PC-3 (cell line): ENCODE data around the gene C1QTNF12. TPM values are rescaled to one million over a fixed set of nuclear protein-coding genes. Genes with fewer than 3 reads are reported as not detected.

Experiments
- ATAC-seq: fragments of 200-7000 bp; cut with Tn5 transposase; 2 replicates; pipeline ENCODE4 v1.9.1; 2020; ENCODE audit warnings: mild to moderate bottlenecking, moderate library complexity
- BruUV-seq: library from RNA; stranded (reverse); fragments of 400-500 nt; replicated peaks from 2 replicates; lab custom pipeline; 2021; lab: Mats Ljungman, UMichigan
- CTCF ChIA-PET: fragments of 300-600 bp; sonication (Branson Sonifier 250); formaldehyde crosslinking; loops from one replicate; lab custom pipeline; 2022; ENCODE audit warnings: antibody characterized with exemption; lab: Charles Lee
- POLR2A ChIA-PET: fragments of 300-600 bp; sonication (Branson Sonifier 250); formaldehyde crosslinking; loops from one replicate; lab custom pipeline; 2022; ENCODE audit warnings: antibody characterized with exemption; ENCODE audit not compliant: unreplicated experiment; lab: Charles Lee
- DNase-seq: peaks from one replicate; pipeline ENCODE4 v3.0.0-alpha.2; 2015
- H2AFZ ChIP-seq: fragments of 300-600 bp; sonication (generic); 2 replicates; pipeline ENCODE4 v1.6.0; 2016; ENCODE audit warnings: antibody characterized with exemption, low read length
- H3F3A ChIP-seq: fragments of 300-600 bp; sonication (generic); one replicate; pipeline ENCODE4 v1.6.0; 2017; ENCODE audit warnings: antibody characterized with exemption, low read length, control low read depth, mild to moderate bottlenecking; ENCODE audit not compliant: unreplicated experiment
- H3K27ac ChIP-seq: fragments of 300-600 bp; sonication (generic); 2 replicates; pipeline ENCODE4 v1.5.1; 2016; ENCODE audit warnings: mild to moderate bottlenecking, low read length
- H3K27me3 ChIP-seq: fragments of 300-600 bp; sonication (generic); 2 replicates; pipeline ENCODE4 v1.6.1; 2016; ENCODE audit warnings: low read length, mixed read lengths
- H3K36me3 ChIP-seq: fragments of 300-600 bp; sonication (generic); 2 replicates; pipeline ENCODE4 v1.6.1; 2016; ENCODE audit warnings: low read depth, mixed run types, low read length, mixed read lengths
- H3K4me1 ChIP-seq: fragments of 300-600 bp; sonication (generic); 2 replicates; pipeline ENCODE4 v1.5.1; 2016; ENCODE audit warnings: low read length; ENCODE audit not compliant: insufficient read depth
- H3K4me2 ChIP-seq: fragments of 300-600 bp; sonication (generic); 2 replicates; pipeline ENCODE4 v1.6.0; 2016; ENCODE audit warnings: low read length
- H3K4me3 ChIP-seq: fragments of 300-600 bp; sonication (generic); 2 replicates; pipeline ENCODE4 v1.5.1; 2016; ENCODE audit warnings: mild to moderate bottlenecking, low read length, mixed read lengths
- H3K79me2 ChIP-seq: fragments of 300-600 bp; sonication (generic); 2 replicates; pipeline ENCODE4 v1.6.1; 2017; ENCODE audit warnings: low read length, mixed read lengths
- H3K9ac ChIP-seq: fragments of 300-600 bp; sonication (generic); 2 replicates; pipeline ENCODE4 v1.6.0; 2016; ENCODE audit warnings: mild to moderate bottlenecking, low read length
- H3K9me2 ChIP-seq: fragments of 300-600 bp; sonication (generic); replicated peaks from 2 replicates; pipeline ENCODE4 v1.6.1; 2016; ENCODE audit warnings: mixed run types, low read length, mixed read lengths
- H3K9me3 ChIP-seq: fragments of 300-600 bp; sonication (generic); 2 replicates; pipeline ENCODE4 v1.6.1; 2016; ENCODE audit warnings: low read length, mixed read lengths
- H4K20me1 ChIP-seq: fragments of 300-600 bp; sonication (generic); 2 replicates; pipeline ENCODE4 v1.6.1; 2016; ENCODE audit warnings: low read length, mixed read lengths
- CTCF ChIP-seq: fragments of 300-600 bp; sonication (generic); conservative IDR thresholded peaks from 2 replicates; pipeline ENCODE4 v1.5.1; 2017; ENCODE audit warnings: antibody characterized with exemption, low read depth, mild to moderate bottlenecking, low read length
- EZH2 ChIP-seq: fragments of 300-600 bp; sonication (generic); IDR thresholded peaks from one replicate; pipeline ENCODE4 v1.6.1; 2017; ENCODE audit warnings: antibody characterized with exemption, mild to moderate bottlenecking, low read length; ENCODE audit not compliant: unreplicated experiment
- EZH2phosphoT487 ChIP-seq: fragments of 300-600 bp; sonication (generic); IDR thresholded peaks from 2 replicates; pipeline ENCODE4 v1.6.1; 2018; ENCODE audit warnings: mild to moderate bottlenecking, antibody characterized with exemption, low read length, borderline replicate concordance
- intact Hi-C: fragments of 100-400 bp; cut with micrococcal nuclease; formaldehyde crosslinking; loops from 2 replicates; pipeline ENCODE4 v1.9.0; 2023
- total RNA-seq: library from RNA; depleted of rRNA; stranded (reverse); fragments of >200 nt; gene quantifications from 2 replicates; pipeline ENCODE4 v1.2.3, GENCODE V29; 2014

Gene C1QTNF12
- total RNA-seq, 1 experiment from 2014 or later: 3.9 TPM

GRCh38 chr1:1281533-1282321 is 35.2 kb upstream of the C1QTNF12 start:
- CTCF ChIA-PET: interaction anchor here (0.6 to 2.3 kb wide), 2 partner anchors 10 to 40 kb away, joined by 3 to 23 read pairs; no protein-coding TSS in a partner anchor
- peaks cover 24% of the 10 kb centered on the region for H3K4me1 ChIP-seq
- ATAC-seq (peak; percentile 81), DNase-seq (peak; percentile 97)
- no peaks in the 10 kb centered on the region for H3K36me3 ChIP-seq
- peak overlapping the region; percentile 55 for H3K4me2 ChIP-seq
- no peak for TF ChIP-seq EZH2phosphoT487
- no peak for TF ChIP-seq EZH2
- TF ChIP-seq CTCF: no peak
- H3K27me3 ChIP-seq: no peaks in the 10 kb centered on the region
- no peaks in the 10 kb centered on the region for H4K20me1 ChIP-seq
- intact Hi-C loops: no loop called here
- peak overlapping the region; percentile 63 for H3K9ac ChIP-seq
- H3K27ac ChIP-seq: peak overlapping the region; percentile 82
- POLR2A ChIA-PET: interaction anchor here (0.6 to 0.7 kb wide), 2 partner anchors 124 to 268 kb away, joined by 3 read pairs; no protein-coding TSS in a partner anchor
- no peaks in the 10 kb centered on the region for H3K9me3 ChIP-seq
- no peaks in the 10 kb centered on the region for H3F3A ChIP-seq
- H3K4me3 ChIP-seq: peak overlapping the region; percentile 4; the same call in 1 of the 2 replicates
- H3K79me2 ChIP-seq: no peaks in the 10 kb centered on the region
- BruUV-seq: no TSS peak
- H2AFZ ChIP-seq: peak overlapping the region; percentile 31
- no peaks in the 10 kb centered on the region for H3K9me2 ChIP-seq

DNA sequence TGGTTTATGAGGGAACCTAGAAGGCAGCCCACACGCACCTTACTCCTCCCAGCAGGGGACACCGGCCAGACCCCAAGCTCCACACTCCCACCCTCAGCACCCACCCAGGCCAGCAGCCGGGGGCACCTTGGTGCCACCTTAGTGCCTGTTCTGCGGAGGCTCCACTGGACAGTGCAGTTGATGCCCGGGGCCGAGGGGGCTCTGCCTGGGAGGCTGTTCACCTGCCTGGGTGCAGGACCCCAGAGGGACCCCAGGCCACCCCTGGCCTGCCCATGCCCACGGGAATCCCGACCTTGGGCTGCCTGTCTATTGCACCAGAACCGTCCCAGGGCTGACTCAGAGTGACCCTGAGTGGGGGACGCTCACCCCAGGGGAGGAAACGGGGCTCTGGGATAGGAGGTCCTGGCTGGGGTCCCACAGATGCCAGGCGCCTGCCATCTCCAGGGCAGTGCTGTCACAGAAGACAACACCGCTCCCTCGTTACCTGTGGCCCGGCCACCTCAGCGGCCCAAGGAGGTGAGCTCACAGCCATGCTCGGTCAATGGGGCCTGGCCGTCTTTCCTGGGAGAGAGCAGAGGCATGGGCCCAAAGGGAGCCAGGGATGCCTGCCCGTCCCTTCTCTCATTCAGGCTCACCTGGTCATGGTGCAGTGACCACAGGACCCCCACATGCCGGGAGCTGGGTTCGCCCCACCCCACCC is 34.4 kb upstream of the C1QTNF12 start:
- TF ChIP-seq EZH2phosphoT487: no peak
- no peak for TF ChIP-seq EZH2
- no peak for TF ChIP-seq CTCF
- Histone ChIP-seq H3K9me2 (no peaks in the 10 kb centered on the region), H3K36me3 (no peaks in the 10 kb centered on the region), H3K9ac (peak overlapping the region; percentile 63), H3K4me2 (peak overlapping the region; percentile 55), H3K4me1 (peaks cover 24% of the 10 kb centered on the region), H3K79me2 (no peaks in the 10 kb centered on the region), H4K20me1 (no peaks in the 10 kb centered on the region), H3F3A (no peaks in the 10 kb centered on the region), H3K27ac (peak overlapping the region; percentile 82), H3K4me3 (no peak overlapping the region), H2AFZ (0 out of 2 replicates have a peak overlapping the region, but pooled peaks have one; percentile 31), H3K27me3 (no peaks in the 10 kb centered on the region), H3K9me3 (no peaks in the 10 kb centered on the region)
- DNase-seq: no peak
- POLR2A ChIA-PET: no interaction called here
- ATAC-seq: no peak
- intact Hi-C loops: no loop called here
- CTCF ChIA-PET: no interaction called here
- no TSS peak for BruUV-seq
